H9 (cell line): Measurements from ENCODE around the gene KPNA1. TPM values are rescaled to one million over a fixed set of nuclear protein-coding genes. Genes with fewer than 3 reads are reported as not detected.

ENCODE experiments used
- DNase-seq: peaks from one replicate; pipeline ENCODE4 v3.0.0-alpha.2; 2017
- H2AFZ ChIP-seq: one replicate; pipeline ENCODE4 v1.6.1; 2013; ENCODE audit warnings: mild to moderate bottlenecking, low read length, control low read depth, moderate library complexity
- H2AK5ac ChIP-seq: 2 replicates; pipeline ENCODE4 v1.6.1; 2013; ENCODE audit warnings: low read length, control low read depth, mixed read lengths; ENCODE audit not compliant: insufficient read length
- H2BK120ac ChIP-seq: one replicate; pipeline ENCODE4 v1.6.1; 2013; ENCODE audit warnings: low read depth, mild to moderate bottlenecking, low read length, control low read depth, inconsistent platforms; ENCODE audit not compliant: poor library complexity, severe bottlenecking
- H2BK12ac ChIP-seq: 2 replicates; pipeline ENCODE4 v1.6.1; 2013; ENCODE audit warnings: low read length, control low read depth, mixed read lengths, low read depth; ENCODE audit not compliant: insufficient read length
- H2BK15ac ChIP-seq: 2 replicates; pipeline ENCODE4 v1.6.1; 2013; ENCODE audit warnings: low read depth, low read length, control low read depth
- H2BK20ac ChIP-seq: one replicate; pipeline ENCODE4 v1.6.1; 2013; ENCODE audit warnings: low read depth, mild to moderate bottlenecking, low read length, control low read depth, inconsistent platforms; ENCODE audit not compliant: poor library complexity, severe bottlenecking
- H2BK5ac ChIP-seq: 2 replicates; pipeline ENCODE4 v1.6.1; 2013; ENCODE audit warnings: low read length, control low read depth, mixed read lengths; ENCODE audit not compliant: insufficient read length
- H3K14ac ChIP-seq: 2 replicates; pipeline ENCODE4 v1.6.1; 2013; ENCODE audit warnings: low read length, control low read depth; ENCODE audit not compliant: insufficient read depth
- H3K18ac ChIP-seq: 2 replicates; pipeline ENCODE4 v1.6.1; 2013; ENCODE audit warnings: low read depth, mild to moderate bottlenecking, mixed read lengths, low read length, control low read depth; ENCODE audit not compliant: insufficient read length
- H3K23ac ChIP-seq: 2 replicates; pipeline ENCODE4 v1.6.1; 2013; ENCODE audit warnings: low read length, control low read depth, mixed read lengths, low read depth; ENCODE audit not compliant: insufficient read length
- H3K23me2 ChIP-seq: 2 replicates; pipeline ENCODE4 v1.6.1; 2013; ENCODE audit warnings: low read depth, mild to moderate bottlenecking, mixed read lengths, low read length, control low read depth; ENCODE audit not compliant: insufficient read length, poor library complexity, severe bottlenecking
- H3K27ac ChIP-seq: 2 replicates; pipeline ENCODE4 v1.5.1; 2013; ENCODE audit warnings: low read length, control low read depth, mixed read lengths, low read depth; ENCODE audit not compliant: insufficient read length
- H3K27me3 ChIP-seq: 2 replicates; pipeline ENCODE4 v1.6.1; 2013; ENCODE audit warnings: low read length, control low read depth, inconsistent platforms; ENCODE audit not compliant: insufficient read depth
- H3K4ac ChIP-seq: 2 replicates; pipeline ENCODE4 v1.6.1; 2013; ENCODE audit warnings: low read depth, mild to moderate bottlenecking, control low read depth, inconsistent platforms, low read length, moderate library complexity
- H3K4me1 ChIP-seq: 2 replicates; pipeline ENCODE4 v1.6.1; 2013; ENCODE audit warnings: low read length, control low read depth, inconsistent platforms; ENCODE audit not compliant: insufficient read depth
- H3K4me2 ChIP-seq: 2 replicates; pipeline ENCODE4 v1.6.1; 2013; ENCODE audit warnings: low read length, control low read depth, mixed read lengths; ENCODE audit not compliant: insufficient read length, insufficient read depth
- H3K56ac ChIP-seq: 2 replicates; pipeline ENCODE4 v1.6.1; 2013; ENCODE audit warnings: low read depth, mild to moderate bottlenecking, mixed read lengths, low read length, control low read depth; ENCODE audit not compliant: insufficient read length
- H3K79me1 ChIP-seq: 2 replicates; pipeline ENCODE4 v1.6.1; 2013; ENCODE audit warnings: low read depth, mild to moderate bottlenecking, moderate library complexity, low read length, control low read depth, inconsistent platforms; ENCODE audit not compliant: insufficient read depth, poor library complexity, severe bottlenecking
- H3K79me2 ChIP-seq: 2 replicates; pipeline ENCODE4 v1.6.1; 2013; ENCODE audit warnings: low read length, control low read depth, inconsistent platforms; ENCODE audit not compliant: insufficient read depth
- H3K9ac ChIP-seq: 2 replicates; pipeline ENCODE4 v1.6.1; 2013; ENCODE audit warnings: low read length, control low read depth, mixed read lengths; ENCODE audit not compliant: insufficient read length; ENCODE audit errors: extremely low read depth
- H3K9me3 ChIP-seq: one replicate; pipeline ENCODE4 v1.6.1; 2013; ENCODE audit warnings: low read depth, low read length, inconsistent platforms; ENCODE audit not compliant: control insufficient read depth
- H3T11ph ChIP-seq: one replicate; pipeline ENCODE4 v1.6.1; 2013; ENCODE audit warnings: mild to moderate bottlenecking, low read length, control low read depth, inconsistent platforms
- H4K20me1 ChIP-seq: one replicate; pipeline ENCODE4 v1.6.1; 2013; ENCODE audit not compliant: control insufficient read depth, insufficient read length, insufficient read depth
- H4K5ac ChIP-seq: 2 replicates; pipeline ENCODE4 v1.6.1; 2013; ENCODE audit warnings: low read depth, mild to moderate bottlenecking, mixed read lengths, low read length, control low read depth; ENCODE audit not compliant: insufficient read length
- H4K8ac ChIP-seq: replicated peaks from 2 replicates; pipeline ENCODE4 v1.6.1; 2013; ENCODE audit warnings: low read length, control low read depth, mixed read lengths, low read depth; ENCODE audit not compliant: insufficient read length
- H4K91ac ChIP-seq: 2 replicates; pipeline ENCODE4 v1.6.1; 2013; ENCODE audit warnings: low read depth, mild to moderate bottlenecking, moderate library complexity, mixed read lengths, low read length, control low read depth; ENCODE audit not compliant: insufficient read length
- H3K27ac Mint-ChIP-seq, 3 experiments: 2 replicates in 2 of 3; 3 replicates in 1 of 3; pipeline ENCODE4 v1.8.0; 2020 to 2021; ENCODE audit warnings: mixed read lengths in 3 of 3, mild to moderate bottlenecking in 1 of 3, moderate library complexity in 1 of 3
- H3K27me3 Mint-ChIP-seq: 2 replicates; pipeline ENCODE4 v1.8.0; 2021; ENCODE audit warnings: low read depth, mild to moderate bottlenecking, moderate library complexity, mixed read lengths
- H3K36me3 Mint-ChIP-seq, 3 experiments: 2 replicates in 2 of 3; 3 replicates in 1 of 3; pipeline ENCODE4 v1.8.0; 2020 to 2021; ENCODE audit warnings: low read depth in 3 of 3, mixed read lengths in 3 of 3; ENCODE audit not compliant: insufficient read depth in 1 of 3
- H3K4me1 Mint-ChIP-seq, 2 experiments: 2 replicates each; pipeline ENCODE4 v1.8.0; 2020; ENCODE audit warnings: mixed read lengths in 2 of 2
- H3K4me3 Mint-ChIP-seq, 2 experiments: 2 replicates in 1 of 2; 3 replicates in 1 of 2; pipeline ENCODE4 v1.8.0; 2020 to 2021; ENCODE audit warnings: mild to moderate bottlenecking in 2 of 2, mixed read lengths in 2 of 2, moderate library complexity in 1 of 2
- H3K9me3 Mint-ChIP-seq, 2 experiments: 2 replicates in 1 of 2; 3 replicates in 1 of 2; pipeline ENCODE4 v1.8.0; 2020; ENCODE audit warnings: mild to moderate bottlenecking in 2 of 2, mixed read lengths in 2 of 2, moderate library complexity in 1 of 2
- WGBS: extraction: QIAGEN DNeasy Blood & Tissue Kit; methylation state at CpG from one replicate; pipeline ENCODE4 v1.1.7; 2013; ENCODE audit warnings: missing lambda C conversion rate, low lambda C conversion rate, mixed read lengths; ENCODE audit not compliant: insufficient read length; ENCODE audit errors: extremely low coverage; 5-methylcytosine and 5-hydroxymethylcytosine counted together
- total RNA-seq: library from RNA; stranded (reverse); gene quantifications from 2 replicates; pipeline ENCODE4 v1.2.1, GENCODE V29; 2021
- TF ChIP-seq, protein P1 (sequence below): fragments of 200-600 bp; sonication (generic); conservative IDR thresholded peaks from 3 replicates; pipeline ENCODE4 v1.8.0; 2021; ENCODE audit warnings: antibody characterized with exemption, mild to moderate bottlenecking

KPNA1 gene
- total RNA-seq, 1 experiment from 2014 or later: 71.7 TPM

DNA sequence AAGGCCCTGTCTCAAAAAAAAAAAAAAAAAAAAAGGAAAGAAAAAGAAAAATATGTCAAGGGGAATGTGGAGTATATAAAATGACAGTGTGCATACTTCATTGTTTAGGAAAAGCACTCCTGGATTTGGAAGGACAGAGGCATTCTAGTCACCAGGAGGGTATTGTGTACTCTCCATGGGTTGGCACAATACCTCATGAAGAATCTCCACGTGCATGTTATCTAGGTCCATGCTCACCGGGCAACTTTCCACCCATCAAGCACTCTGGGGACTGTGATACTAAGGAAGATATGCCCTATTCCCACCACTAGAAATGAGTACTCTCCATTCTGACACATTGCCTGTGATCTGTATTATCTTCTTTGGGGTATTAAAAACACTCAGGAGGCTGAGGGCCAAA lies 15.4 kb upstream of the KPNA1 start:
- no peaks in the 10 kb centered on the region for H3K9me3 ChIP-seq
- no peaks in the 10 kb centered on the region for H3K27me3 Mint-ChIP-seq
- H3K4me2 ChIP-seq: no peak overlapping the region
- H3T11ph ChIP-seq: no peak overlapping the region
- no peak overlapping the region for H3K56ac ChIP-seq
- no peak overlapping the region for H3K9ac ChIP-seq
- TF ChIP-seq, protein P1, sequence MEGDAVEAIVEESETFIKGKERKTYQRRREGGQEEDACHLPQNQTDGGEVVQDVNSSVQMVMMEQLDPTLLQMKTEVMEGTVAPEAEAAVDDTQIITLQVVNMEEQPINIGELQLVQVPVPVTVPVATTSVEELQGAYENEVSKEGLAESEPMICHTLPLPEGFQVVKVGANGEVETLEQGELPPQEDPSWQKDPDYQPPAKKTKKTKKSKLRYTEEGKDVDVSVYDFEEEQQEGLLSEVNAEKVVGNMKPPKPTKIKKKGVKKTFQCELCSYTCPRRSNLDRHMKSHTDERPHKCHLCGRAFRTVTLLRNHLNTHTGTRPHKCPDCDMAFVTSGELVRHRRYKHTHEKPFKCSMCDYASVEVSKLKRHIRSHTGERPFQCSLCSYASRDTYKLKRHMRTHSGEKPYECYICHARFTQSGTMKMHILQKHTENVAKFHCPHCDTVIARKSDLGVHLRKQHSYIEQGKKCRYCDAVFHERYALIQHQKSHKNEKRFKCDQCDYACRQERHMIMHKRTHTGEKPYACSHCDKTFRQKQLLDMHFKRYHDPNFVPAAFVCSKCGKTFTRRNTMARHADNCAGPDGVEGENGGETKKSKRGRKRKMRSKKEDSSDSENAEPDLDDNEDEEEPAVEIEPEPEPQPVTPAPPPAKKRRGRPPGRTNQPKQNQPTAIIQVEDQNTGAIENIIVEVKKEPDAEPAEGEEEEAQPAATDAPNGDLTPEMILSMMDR: no peak
- no peak overlapping the region for H2BK20ac ChIP-seq
- WGBS: no CpG with 5 or more reads among the region's 2 CpGs
- H3K23ac ChIP-seq: no peak overlapping the region
- H3K36me3 Mint-ChIP-seq: no peaks in the 10 kb centered on the region; a peak in 1 of 7 replicates
- H4K8ac ChIP-seq: no peak overlapping the region
- no peak overlapping the region for H3K14ac ChIP-seq
- H3K4me1 Mint-ChIP-seq: peaks cover under 1 to 2% of the 10 kb centered on the region in 2 experiments; a peak in 1 of 4 replicates
- H3K4ac ChIP-seq: no peak overlapping the region
- H3K18ac ChIP-seq: no peak overlapping the region
- H3K79me2 ChIP-seq: no peaks in the 10 kb centered on the region
- H2BK5ac ChIP-seq: no peak overlapping the region
- H2BK120ac ChIP-seq: no peak overlapping the region
- no peak overlapping the region for H3K27ac ChIP-seq
- DNase-seq: no peak
- H2AK5ac ChIP-seq: no peak overlapping the region
- H4K5ac ChIP-seq: no peak overlapping the region
- no peak overlapping the region for H2AFZ ChIP-seq
- H2BK15ac ChIP-seq: no peak overlapping the region
- no peak overlapping the region for H2BK12ac ChIP-seq
- H4K20me1 ChIP-seq: no peaks in the 10 kb centered on the region
- H3K27me3 ChIP-seq: no peaks in the 10 kb centered on the region
- no peaks in the 10 kb centered on the region for H3K23me2 ChIP-seq
- no peak overlapping the region for H3K27ac Mint-ChIP-seq
- H3K4me1 ChIP-seq: no peaks in the 10 kb centered on the region
- H4K91ac ChIP-seq: no peak overlapping the region
- H3K9me3 Mint-ChIP-seq: no peaks in the 10 kb centered on the region
- no peak overlapping the region for H3K4me3 Mint-ChIP-seq
- no peaks in the 10 kb centered on the region for H3K79me1 ChIP-seq
